Endodermal cell (in vitro differentiated cells): ENCODE measurements around the gene NXT1. TPM values are rescaled to one million over a fixed set of nuclear protein-coding genes. Genes with fewer than 3 reads are reported as not detected.

ENCODE experiments used
- DNase-seq: peaks from one replicate; pipeline ENCODE4 v3.0.0-alpha.2; 2017
- H3K27ac ChIP-seq: 2 replicates; pipeline ENCODE4 v1.5.1; 2013; ENCODE audit warnings: mild to moderate bottlenecking, low read depth, low read length, moderate library complexity
- H3K27me3 ChIP-seq: 2 replicates; pipeline ENCODE4 v1.6.1; 2013; ENCODE audit warnings: mild to moderate bottlenecking, low read length, moderate library complexity; ENCODE audit not compliant: insufficient read depth, control insufficient read depth, poor library complexity, severe bottlenecking
- H3K36me3 ChIP-seq: 2 replicates; pipeline ENCODE4 v1.7.0; 2013; ENCODE audit warnings: mild to moderate bottlenecking, low read length, moderate library complexity; ENCODE audit not compliant: control insufficient read depth, insufficient read depth
- H3K4me1 ChIP-seq: one replicate; pipeline ENCODE4 v1.7.0; 2013; ENCODE audit warnings: low read length; ENCODE audit not compliant: control insufficient read depth, insufficient read depth
- H3K4me3 ChIP-seq: 2 replicates; pipeline ENCODE4 v1.5.1; 2013; ENCODE audit warnings: mild to moderate bottlenecking, low read length, moderate library complexity
- H3K9ac ChIP-seq: 2 replicates; pipeline ENCODE4 v1.6.1; 2013; ENCODE audit warnings: mild to moderate bottlenecking, low read length, moderate library complexity; ENCODE audit not compliant: poor library complexity, severe bottlenecking; ENCODE audit errors: extremely low read depth
- H3K9me3 ChIP-seq: 2 replicates; pipeline ENCODE4 v1.6.1; 2013; ENCODE audit warnings: mild to moderate bottlenecking, low read length, moderate library complexity; ENCODE audit not compliant: control insufficient read depth
- H3K27ac Mint-ChIP-seq: 2 replicates; pipeline ENCODE4 v1.8.0; 2020; ENCODE audit warnings: mixed read lengths
- H3K27me3 Mint-ChIP-seq: 2 replicates; pipeline ENCODE4 v1.8.0; 2021; ENCODE audit warnings: mild to moderate bottlenecking, mixed read lengths; ENCODE audit not compliant: insufficient read depth
- H3K36me3 Mint-ChIP-seq: 2 replicates; pipeline ENCODE4 v1.8.0; 2020; ENCODE audit warnings: low read depth, mixed read lengths
- H3K4me1 Mint-ChIP-seq: 2 replicates; pipeline ENCODE4 v1.8.0; 2020; ENCODE audit warnings: mixed read lengths
- H3K4me3 Mint-ChIP-seq: 2 replicates; pipeline ENCODE4 v1.8.0; 2020; ENCODE audit warnings: mild to moderate bottlenecking, moderate library complexity, mixed read lengths
- H3K9me3 Mint-ChIP-seq: 2 replicates; pipeline ENCODE4 v1.8.0; 2020; ENCODE audit warnings: mild to moderate bottlenecking, mixed read lengths
- CTCF ChIP-seq: fragments of 200-600 bp; sonication (generic); conservative IDR thresholded peaks from 2 replicates; pipeline ENCODE4 v1.5.0; 2021; ENCODE audit warnings: antibody characterized with exemption, mild to moderate bottlenecking
- whole genome bisulfite sequencing, 2 experiments: methylation state at CpG; one replicate each; pipeline versions ENCODE4 v1.1.5 to v1.1.7; 2013; ENCODE audit warnings: missing lambda C conversion rate in 2 of 2, mixed read lengths in 1 of 2; ENCODE audit not compliant: insufficient coverage in 1 of 2, insufficient read length in 1 of 2; 5-methylcytosine and 5-hydroxymethylcytosine counted together
- total RNA-seq, 2 donors: library from RNA; stranded (reverse); fragmentation: NEBNext Ultra II Directional in 1 of 2; extraction: Animal tissue kit (Norgen Biotek cat#: 25700) in 1 of 2; gene quantifications; 2 replicates in 1 of 2; 3 replicates in 1 of 2; pipeline ENCODE4 v1.2.1, GENCODE V29; 2021

Gene NXT1
- total RNA-seq, 2 donors from 2014 or later = 16.8 to 19.5 TPM

- no peak for DNase-seq
- Mint-ChIP-seq H3K4me3 (no peak overlapping the region), H3K9me3 (no peaks in the 10 kb centered on the region), H3K27me3 (peaks cover 12% of the 10 kb centered on the region), H3K4me1 (no peaks in the 10 kb centered on the region), H3K27ac (no peak overlapping the region), H3K36me3 (no peaks in the 10 kb centered on the region)
- Histone ChIP-seq H3K4me3 (no peak overlapping the region), H3K9ac (no peak overlapping the region), H3K9me3 (no peaks in the 10 kb centered on the region), H3K36me3 (no peaks in the 10 kb centered on the region), H3K27me3 (no peaks in the 10 kb centered on the region), H3K27ac (no peak overlapping the region), H3K4me1 (no peaks in the 10 kb centered on the region)
- 90 to 100% methylated on average over 2 to 5 of the region's 5 CpGs for WGBS, 2 experiments
- no peak for TF ChIP-seq CTCF
These were observed 35.9 kb upstream of the NXT1 start for GRCh38 chr20:23314699-23315098.

- Histone ChIP-seq H3K27ac (no peak overlapping the region), H3K36me3 (no peaks in the 10 kb centered on the region), H3K4me3 (no peak overlapping the region), H3K9ac (no peak overlapping the region), H3K27me3 (no peaks in the 10 kb centered on the region), H3K9me3 (peaks cover under 1% of the 10 kb centered on the region), H3K4me1 (no peaks in the 10 kb centered on the region)
- no peak overlapping the region for H3K27ac Mint-ChIP-seq
- DNase-seq = no peak
- peaks cover 12% of the 10 kb centered on the region for H3K27me3 Mint-ChIP-seq
- 89 to 92% methylated on average over 7 to 9 of the region's 9 CpGs for WGBS, 2 experiments
- no peaks in the 10 kb centered on the region for H3K4me1 Mint-ChIP-seq
- no peak for TF ChIP-seq CTCF
- H3K4me3 Mint-ChIP-seq = no peak overlapping the region
- H3K9me3 Mint-ChIP-seq = no peaks in the 10 kb centered on the region
- H3K36me3 Mint-ChIP-seq = no peaks in the 10 kb centered on the region
These were observed 35.5 kb upstream of the NXT1 start for GRCh38 chr20:23315099-23315498.

- H3K9me3 Mint-ChIP-seq = peaks cover 14% of the 10 kb centered on the region
- H3K27ac Mint-ChIP-seq = no peak overlapping the region
- TF ChIP-seq CTCF = no peak
- Histone ChIP-seq H3K27me3 (no peaks in the 10 kb centered on the region), H3K36me3 (no peaks in the 10 kb centered on the region), H3K4me1 (no peaks in the 10 kb centered on the region), H3K9me3 (peaks cover 14% of the 10 kb centered on the region), H3K9ac (no peak overlapping the region), H3K4me3 (no peak overlapping the region), H3K27ac (no peak overlapping the region)
- peaks cover 9% of the 10 kb centered on the region for H3K27me3 Mint-ChIP-seq
- 97 to 100% methylated on average over 1 to 3 of the region's 3 CpGs for WGBS, 2 experiments
- no peaks in the 10 kb centered on the region for H3K36me3 Mint-ChIP-seq
- no peak for DNase-seq
- no peaks in the 10 kb centered on the region for H3K4me1 Mint-ChIP-seq
- H3K4me3 Mint-ChIP-seq = no peak overlapping the region
These were observed 34.0 kb upstream of the NXT1 start for GRCh38 chr20:23316626-23317025.
